COLO668 (cell line): Measurements from ENCODE around the gene ASPA.

ENCODE experiments used
- DNase-seq: peaks from one replicate; lab custom pipeline; 2025; ENCODE audit not compliant: unreplicated experiment; lab: John Stamatoyannopoulos, UW

ASPA gene

DNA sequence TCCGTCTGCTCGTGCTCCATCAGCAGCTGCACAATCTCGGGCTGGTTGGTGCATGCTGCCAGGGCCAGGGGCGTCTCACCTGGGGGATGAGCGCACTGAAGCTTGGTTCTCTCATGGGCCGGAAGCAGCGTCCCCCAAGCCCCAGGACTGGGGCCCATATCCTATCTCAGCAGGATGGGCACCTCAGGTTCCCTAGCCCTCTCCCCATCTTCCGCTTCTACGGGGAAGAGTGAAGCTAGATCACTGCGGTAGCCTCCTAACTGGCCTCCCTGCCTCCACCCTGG lies 57.0 kb downstream of the ASPA start:
- no peak for DNase-seq

DNA sequence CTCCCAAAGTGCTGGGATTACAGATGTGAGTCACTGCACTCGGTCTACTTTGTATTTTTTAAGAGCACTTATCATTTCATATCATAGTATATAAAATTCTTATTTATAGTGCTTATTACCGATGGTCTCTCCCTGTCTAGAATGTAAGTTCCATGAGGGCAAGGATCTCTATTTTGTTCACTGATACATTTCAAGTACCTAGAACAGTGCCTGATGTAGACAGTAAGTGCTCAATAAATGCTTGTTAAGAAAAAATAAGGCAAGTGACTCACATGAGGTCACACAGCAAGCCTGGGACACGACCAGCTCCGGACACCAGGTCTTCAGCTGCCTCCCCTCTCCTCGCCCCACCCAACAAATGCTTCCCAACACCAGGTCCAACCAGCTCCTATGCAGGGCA lies 58.0 kb downstream of the ASPA start:
- no peak for DNase-seq

DNA sequence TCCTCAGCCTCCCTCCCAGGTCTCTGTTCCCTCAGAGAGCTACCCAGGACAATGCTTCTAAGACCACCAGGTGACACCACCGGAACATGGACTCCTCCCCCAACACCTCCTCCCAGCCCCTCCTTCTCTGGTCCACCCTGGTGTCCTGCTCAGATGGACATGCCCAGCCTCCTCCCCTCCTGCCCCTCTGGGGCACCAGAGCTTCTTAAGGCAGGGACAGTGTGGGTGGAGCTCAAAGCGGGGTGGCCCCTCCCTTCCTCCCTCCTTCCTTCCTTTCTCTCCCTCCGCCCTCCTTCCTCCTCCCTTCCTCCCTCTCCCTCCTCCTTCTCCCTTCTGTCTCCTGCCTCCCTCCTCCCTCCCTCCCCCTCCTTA lies 59.1 kb downstream of the ASPA start:
- DNase-seq = no peak

DNA sequence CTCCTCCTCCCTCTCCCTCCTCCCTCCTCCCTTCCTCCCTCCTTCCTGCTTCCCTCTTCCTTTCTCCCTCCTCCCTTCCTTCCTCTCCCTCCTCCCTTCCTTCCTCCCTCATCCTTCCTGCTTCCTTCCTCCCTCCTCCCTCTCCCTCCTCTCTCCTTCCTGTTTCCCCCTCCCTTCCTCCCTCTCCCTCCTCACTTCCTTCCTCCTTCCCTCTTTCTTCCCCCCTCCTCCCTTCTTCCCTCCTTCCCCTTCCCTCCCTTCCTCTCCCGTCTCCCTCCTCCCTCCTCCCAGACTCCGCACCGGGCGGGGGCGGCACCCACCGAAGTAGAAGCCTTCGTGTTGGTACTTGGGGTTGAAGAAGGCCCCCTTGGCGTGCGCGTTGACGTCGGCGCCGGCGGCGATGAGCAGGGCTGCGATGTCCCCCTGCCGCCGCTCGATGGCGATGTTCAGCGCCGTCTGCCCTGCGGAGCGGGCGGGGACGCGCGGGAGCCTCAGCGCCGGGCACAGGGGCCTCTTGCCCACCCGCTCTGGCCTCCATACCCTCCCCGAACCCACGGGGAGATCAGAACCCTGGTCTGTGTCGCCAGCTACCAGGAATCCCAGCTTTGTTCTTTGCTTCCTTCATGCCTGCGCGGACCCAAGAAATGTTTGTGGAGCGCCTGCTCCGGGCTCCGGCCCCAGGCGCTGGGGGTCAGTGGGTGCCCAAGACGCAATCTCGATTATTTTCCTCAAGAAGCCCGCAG lies 59.6 kb downstream of the ASPA start:
- no peak for DNase-seq

DNA sequence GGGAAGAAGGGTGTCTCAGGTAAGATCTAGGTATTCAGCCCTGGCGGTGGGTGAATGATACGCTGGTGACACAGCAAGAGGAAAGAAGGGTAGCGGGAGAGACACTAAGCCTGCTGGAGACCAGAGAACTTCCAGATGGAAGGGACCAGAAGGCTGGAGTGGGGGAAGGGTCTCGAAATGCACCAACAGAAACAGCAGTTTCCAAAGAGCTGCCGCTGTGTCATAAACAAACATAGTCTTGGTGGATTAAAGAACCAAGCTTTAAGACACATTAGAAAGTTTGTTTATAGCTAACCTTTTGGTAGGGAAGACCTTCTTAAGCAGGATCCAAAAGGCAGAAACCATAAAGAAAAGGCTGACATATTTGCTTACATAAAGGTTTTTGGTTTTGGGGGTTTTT lies 60.9 kb downstream of the ASPA start:
- DNase-seq = no peak

DNA sequence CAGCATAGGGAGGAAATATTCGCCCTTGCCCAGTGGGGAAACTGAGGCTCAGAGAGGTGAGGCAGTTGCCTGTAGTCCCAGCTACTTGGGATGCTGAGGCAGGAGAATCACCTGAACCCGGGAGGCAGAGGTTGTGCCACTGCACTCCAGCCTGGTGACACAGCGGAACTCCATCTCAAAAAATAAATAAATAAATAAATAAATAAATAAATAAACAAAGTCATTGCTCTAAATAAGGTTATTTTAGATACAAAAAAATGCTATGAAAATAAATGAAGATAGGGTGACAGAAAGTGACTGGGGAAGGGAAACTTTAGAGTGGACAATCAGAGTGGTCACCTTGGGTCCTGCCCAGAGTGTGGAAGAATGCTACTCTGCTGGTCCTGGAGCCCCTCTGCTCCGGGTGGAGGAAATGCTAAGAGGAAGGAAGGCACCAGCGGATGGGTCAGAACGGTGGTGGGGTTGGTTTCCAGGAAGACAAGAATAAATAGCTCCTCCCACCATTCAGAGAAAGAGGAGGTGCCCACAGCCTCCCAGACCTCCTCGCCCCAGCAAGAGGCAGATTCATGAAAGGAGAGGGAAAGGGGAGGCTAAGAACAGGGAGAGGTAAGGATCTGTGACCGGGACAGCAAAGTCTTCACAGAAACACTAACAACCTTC lies 64.2 kb downstream of the ASPA start:
- DNase-seq = no peak

DNA sequence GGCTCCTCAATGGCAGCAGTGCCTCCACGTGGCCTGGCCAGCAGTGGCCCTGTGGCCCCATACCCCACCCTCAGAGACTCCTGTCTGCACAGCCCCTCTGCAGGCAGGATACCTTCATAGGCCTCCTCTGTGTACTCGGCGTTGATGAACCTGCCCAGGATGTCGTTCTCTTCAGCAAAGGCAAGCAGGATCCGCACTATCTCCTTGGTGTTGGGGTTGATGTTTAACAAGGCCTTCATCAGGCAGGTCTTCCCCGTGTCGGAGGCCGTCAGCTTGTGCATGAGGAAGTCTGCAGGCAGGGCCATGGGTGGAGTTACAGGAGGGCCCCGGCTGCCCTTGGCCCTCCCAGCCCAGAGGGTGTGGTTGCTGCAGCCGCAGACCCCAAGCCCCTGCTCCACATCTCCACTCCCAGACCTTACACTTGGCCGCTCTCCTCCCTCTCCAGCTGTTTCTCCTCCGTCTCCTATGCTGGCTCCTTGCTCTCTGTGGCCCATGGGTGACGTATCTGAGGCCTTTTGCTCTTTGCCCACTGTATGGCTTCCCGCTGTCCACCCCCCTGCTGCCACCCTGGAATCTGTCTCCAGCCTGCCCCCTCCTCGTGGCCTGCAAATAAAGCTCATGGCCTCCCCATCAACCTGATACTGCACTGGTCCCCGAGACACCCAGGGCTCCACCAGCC lies 66.8 kb downstream of the ASPA start:
- no peak for DNase-seq

DNA sequence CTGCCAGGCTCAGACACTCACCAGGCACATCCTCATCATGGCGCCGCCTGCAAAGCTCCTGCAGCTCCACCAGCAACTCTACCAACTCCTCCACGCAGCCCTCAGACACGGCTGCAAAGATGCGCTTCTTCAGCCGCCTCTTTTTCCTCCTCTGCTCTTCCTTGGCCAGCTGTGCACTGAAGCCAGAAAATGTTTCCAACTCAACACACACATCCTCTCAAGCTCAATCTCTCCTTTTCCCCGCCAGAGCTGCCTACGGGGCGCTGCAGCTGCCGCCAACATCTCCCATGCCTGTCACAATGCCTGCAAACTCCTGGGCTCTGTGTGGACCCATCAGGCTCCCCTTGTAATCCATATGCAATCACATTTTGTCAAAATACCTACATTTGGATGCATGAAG lies 67.7 kb downstream of the ASPA start:
- no peak for DNase-seq

DNA sequence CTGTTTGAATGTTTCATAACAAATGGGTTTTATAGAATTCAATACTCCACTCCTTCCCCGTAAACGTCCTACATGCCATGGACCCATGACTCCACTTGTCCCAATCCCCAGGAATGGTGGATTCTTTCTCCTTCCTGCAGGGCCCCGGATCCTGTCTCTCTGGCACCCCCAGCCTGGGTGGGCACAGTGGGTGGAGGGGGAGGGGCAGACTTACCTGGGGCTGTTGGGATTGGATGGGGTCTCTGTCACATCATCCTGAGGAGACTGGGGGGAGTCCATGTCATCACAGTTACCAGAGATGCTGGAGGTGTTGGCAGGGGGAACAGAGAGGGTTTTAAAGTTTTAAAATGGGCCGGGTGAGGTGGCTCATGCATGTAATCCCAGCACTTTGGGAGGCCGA lies 68.6 kb downstream of the ASPA start:
- no peak for DNase-seq

DNA sequence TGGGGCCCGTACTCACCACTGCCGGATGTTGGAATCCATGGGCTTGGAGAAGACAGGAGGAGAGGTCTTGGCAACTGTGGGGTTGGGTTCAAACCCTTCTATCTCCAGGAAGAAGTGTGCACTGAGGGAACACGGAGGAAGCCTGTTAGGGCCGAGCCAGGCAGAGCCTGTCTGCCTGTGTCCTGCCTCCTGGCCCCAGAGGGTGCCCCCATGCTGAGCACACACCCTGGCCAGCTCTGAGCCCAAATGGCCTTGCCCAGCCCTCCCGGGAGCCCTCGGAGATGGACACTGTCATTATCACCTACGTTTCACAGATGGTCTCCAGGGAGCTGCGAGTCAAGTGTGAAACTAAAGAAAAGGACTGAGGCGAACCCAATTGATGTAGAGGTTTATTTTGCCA lies 69.4 kb downstream of the ASPA start:
- no peak for DNase-seq

DNA sequence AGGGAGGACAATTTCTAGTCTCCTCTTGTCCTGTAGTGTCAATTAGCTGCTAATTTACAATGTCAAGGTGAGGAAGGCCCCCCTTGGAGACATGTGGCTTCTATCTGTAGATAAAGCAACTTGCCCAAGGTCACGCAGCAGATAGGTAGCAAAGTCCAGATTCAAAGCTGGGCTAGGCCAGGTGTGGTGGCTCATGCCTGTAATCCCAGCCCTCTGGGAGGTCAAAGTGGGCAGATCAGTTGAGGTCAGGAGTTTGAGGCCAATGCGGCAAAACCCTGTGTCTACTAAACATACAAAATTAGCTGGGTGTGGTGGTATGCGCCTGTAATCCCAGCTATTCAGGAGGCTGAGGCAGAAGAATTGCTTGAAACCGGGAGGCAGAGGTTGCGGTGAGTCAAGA lies 70.7 kb downstream of the ASPA start:
- no peak for DNase-seq

DNA sequence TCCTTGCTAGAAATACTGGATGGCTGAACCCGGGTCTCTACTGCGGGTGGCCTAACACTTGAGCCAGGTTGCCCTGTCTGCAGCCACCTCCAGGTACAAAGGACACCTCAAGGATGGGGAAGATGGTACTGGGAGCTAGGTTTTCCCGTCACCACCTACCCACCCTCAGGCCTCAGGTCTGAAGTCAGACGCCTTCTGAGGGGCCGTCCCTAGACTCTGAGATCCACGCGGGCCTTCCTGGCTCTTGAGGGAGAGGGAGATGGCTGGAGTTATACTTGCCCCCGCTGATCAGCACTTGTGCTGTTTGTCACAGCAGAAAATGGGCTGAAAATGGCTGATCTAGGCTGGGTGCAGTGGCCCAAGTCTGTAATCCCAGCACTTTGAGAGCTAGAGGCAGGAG lies 71.2 kb downstream of the ASPA start:
- DNase-seq = no peak

DNA sequence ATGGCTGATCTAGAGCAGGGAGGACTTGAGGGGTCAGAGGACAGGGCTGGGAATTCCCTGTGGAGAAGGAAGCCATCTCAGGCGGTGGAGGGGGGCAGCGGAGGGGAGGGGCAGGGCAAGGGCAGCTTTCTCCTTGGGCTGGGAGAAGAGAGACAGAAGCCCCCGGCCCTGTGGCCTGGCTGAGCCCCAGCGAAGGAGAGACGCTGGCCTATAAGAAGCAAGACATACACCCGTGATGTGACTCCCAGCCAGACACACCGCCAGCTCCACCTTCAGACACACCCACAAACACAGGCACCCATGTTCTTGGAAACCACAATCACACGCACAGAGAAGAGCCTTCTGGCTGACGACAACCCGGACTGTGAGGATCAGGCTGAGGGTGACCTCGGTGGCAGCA lies 71.8 kb downstream of the ASPA start:
- DNase-seq = no peak

DNA sequence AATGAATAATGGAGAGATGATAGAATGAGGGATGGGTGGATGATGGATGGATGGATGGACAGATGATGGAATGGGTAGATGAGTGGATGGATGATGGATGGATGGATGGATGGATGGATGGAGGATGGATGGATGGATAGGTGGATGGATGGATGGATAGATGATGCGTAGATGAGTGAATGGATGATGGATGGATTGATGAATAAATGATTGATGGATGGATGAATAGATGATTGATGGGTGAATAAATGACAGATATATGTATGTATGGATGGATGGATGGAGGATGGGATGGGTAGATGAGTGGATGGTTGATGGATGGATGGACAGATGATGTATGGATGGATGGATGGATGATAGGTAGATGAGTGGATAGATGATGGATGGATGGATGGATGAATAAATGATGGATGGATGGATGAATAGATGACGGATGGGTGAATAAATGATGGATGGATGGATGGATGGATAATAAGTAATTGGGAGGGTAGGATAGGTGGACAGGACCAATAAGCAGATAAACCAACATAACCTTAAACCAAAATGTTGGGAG lies 73.9 kb downstream of the ASPA start:
- DNase-seq = no peak

DNA sequence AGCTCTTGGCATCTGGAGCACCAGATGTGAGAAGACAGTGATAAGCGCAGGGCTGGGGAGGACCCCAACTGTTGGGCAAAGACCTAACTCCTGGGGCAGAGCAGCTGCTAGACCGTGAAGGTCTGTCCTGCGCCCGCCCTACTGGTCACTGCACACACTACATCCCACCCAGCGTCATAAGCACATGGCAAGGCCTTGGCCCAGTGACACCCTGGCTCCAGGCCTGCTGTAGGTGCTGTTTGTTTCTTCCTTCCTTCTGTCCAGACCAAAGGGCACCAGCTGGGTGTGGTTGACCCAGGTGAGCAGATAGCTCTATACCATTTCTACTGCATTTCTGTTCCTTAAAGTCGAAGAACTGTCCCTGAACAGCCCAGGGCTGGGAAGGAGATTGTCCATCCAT lies 75.4 kb downstream of the ASPA start:
- DNase-seq = no peak

DNA sequence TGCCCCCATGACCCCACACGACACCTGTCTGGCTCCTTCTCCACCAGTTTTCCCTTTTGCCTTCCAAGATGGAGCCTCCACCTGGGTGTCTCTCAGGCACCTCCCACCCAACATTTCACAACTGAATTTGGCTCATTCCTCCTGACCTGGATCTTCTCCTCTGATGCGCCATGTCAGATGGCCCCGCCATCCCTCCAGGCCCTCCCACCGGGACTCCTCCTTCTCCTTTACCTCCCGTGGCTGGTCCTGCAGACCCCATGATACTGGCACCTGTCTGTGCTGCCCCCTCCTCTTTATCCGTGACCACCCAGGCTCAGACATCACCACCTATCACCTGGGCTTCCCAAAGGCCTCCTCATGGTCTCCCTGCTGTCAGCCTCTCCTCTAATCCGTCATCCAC lies 77.1 kb downstream of the ASPA start:
- DNase-seq = no peak
